ENCODE measurements around the gene SPAG9.

SPAG9 gene

DNA sequence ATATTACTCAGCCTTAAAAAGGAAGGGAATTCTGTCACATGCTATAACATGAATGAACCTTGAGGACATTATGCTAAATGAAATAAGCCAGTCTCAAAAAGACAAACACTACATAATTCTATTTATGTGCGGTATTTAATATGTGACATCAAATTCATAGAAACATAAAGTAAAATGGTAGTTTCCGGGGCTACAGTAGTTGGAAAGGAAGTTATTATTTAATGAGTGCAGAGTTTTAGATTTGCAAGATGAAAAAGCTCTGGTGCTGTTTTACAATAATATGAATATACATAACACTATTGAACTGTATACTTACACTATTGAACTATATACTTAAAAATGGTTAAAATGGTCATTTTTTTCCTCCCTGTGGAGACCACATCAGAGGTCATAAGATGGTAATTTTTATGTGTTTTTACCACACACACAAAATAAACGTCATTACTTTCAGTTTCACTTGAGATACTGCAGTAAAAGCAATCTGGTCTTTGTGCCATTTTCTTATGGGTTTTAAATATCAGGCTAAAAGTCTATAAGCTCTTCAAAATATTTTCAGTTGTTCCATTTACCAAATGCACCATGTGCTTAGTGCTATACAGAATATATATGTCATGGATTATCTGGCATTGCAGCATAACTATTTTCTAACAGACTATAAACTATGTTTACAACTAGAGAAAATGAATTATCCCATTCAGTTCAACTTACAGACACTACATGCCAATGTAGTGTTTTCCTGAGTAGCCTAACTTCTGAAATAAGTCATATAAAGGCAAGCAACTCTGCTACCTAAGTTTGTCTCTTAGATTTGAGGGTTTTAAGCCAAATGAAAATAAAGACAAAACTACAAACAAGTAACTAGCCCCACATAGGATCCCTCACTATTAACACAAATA lies 90.9 kb downstream of the SPAG9 start:
- no peak for DNase-seq

GRCh38 chr17:51029142-51029541 lies 91.5 kb downstream of the SPAG9 start:
- no peak for DNase-seq

- DNase-seq, result no peak
These were observed 92.3 kb downstream of the SPAG9 start for GRCh38 chr17:51028176-51028863.

- no peak for DNase-seq
These were observed 102.1 kb downstream of the SPAG9 start for GRCh38 chr17:51018541-51018940.

DNA sequence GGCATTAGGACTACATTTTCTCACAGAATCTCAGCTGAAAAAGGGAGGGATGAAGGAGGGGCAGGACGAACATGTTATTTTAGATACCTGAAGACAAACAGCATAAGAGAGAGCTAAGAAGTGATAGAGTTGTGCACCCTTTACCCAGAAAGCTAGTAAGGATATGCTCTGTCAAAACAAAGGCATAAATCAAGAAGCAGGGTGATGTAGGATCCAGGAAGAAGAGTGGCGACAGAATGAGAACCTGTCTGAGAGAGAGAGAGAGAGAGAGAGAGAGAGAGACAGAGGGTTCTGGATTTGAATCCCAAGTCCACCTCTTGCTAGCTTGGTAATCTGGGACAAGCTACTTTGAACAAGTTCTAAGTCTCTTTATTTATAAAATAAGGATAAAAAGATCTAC lies 103.4 kb downstream of the SPAG9 start:
- no peak for DNase-seq

GRCh38 chr17:51016099-51016498 lies 104.6 kb downstream of the SPAG9 start:
- DNase-seq, result no peak

- no peak for DNase-seq
These were observed 105.5 kb downstream of the SPAG9 start for GRCh38 chr17:51015145-51015558.

GRCh38 chr17:51014129-51014528 lies 106.5 kb downstream of the SPAG9 start:
- DNase-seq, result no peak

- DNase-seq, result no peak
These were observed 107.3 kb downstream of the SPAG9 start for GRCh38 chr17:51013322-51013721.

GRCh38 chr17:51012538-51012937 lies 108.1 kb downstream of the SPAG9 start:
- DNase-seq, result no peak

GRCh38 chr17:51010173-51010675 lies 110.4 kb downstream of the SPAG9 start:
- no peak for DNase-seq

DNA sequence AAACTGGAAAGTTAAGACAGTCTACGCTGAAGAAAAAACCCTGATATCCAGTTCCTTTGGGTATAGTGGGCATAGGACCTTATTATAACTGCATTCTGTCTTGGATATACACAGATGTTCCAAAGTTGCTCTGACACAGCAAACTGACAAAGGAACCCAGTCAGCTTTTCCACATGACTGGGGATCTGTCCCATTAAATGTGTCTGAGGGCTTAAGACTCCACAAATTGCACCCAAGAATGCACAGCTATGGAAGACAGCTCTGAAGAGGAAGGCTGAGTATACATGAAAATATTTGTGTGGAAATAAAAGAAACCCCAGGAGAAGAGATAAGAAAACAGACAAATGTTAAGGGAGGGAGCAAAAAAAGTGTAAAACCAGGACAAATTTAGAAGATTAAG lies 114.1 kb downstream of the SPAG9 start:
- no peak for DNase-seq

- no peak for DNase-seq
These were observed 114.9 kb downstream of the SPAG9 start for GRCh38 chr17:51005768-51006167.

- no peak for DNase-seq
These were observed 116.4 kb downstream of the SPAG9 start for GRCh38 chr17:51004249-51004648.

GRCh38 chr17:51000835-51001638 lies 119.6 kb downstream of the SPAG9 start:
- no peak for DNase-seq

GRCh38 chr17:50995668-50996067 lies 125.0 kb downstream of the SPAG9 start:
- no peak for DNase-seq

DNA sequence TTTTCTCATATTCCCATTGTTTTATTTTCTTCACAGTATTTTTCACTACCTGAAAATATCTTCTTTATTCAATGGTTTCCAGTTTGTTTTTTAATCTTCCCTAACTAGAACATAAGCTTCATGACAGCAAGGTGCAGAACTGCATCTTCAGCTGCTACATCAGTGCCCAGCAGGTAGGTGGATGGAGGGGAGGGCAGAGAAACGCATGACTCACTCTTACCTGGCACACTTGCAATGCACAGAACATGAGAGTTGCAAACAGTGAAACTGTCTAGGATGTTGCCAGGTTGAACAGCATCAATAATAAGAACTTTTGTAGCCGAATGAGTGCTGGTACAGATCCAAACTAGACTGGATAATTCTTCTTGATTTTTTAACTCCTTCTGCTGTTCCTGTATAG lies 127.1 kb downstream of the SPAG9 start:
- DNase-seq, result no peak

DNA sequence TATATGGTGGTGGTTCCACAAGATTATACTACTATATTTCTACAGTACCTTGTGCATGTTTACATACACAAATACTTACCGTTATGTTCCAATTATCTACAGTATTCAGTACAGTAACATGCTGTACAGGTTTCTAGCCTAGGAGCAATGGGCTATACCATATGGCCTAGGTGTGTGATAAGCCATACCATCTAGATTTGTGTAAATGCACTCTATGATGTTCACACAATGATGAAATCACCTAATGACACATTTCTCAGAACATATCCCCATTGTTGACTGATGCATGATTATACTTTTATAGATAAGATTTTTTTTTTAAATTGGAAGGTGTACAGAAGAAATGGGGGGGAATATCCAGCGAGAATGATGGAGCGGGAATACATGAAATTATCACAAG lies 131.5 kb downstream of the SPAG9 start:
- no peak for DNase-seq

DNA sequence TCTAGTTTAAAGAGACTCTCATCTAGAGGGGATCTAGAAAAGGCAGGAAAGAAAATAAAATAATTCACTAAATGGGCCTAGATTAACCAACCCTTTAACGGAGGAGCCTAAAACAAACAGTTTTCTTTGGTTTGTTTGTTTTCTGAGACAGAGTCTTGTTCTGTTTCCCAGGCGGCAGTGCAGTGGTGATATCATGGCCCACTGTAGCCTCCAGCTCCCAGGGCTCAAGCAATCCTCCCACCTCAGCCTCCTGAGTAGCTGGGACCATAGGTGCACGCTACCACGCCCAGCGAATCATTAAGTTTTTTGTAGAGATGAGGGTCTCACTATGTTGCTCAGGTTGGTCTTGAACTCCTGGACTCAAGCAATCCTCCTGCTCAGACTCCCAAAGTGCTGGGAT lies 132.2 kb downstream of the SPAG9 start:
- no peak for DNase-seq

- no peak for DNase-seq
These were observed 133.5 kb downstream of the SPAG9 start for GRCh38 chr17:50986989-50987660.

GRCh38 chr17:50981279-50981678 lies 139.4 kb downstream of the SPAG9 start:
- DNase-seq, result no peak

DNA sequence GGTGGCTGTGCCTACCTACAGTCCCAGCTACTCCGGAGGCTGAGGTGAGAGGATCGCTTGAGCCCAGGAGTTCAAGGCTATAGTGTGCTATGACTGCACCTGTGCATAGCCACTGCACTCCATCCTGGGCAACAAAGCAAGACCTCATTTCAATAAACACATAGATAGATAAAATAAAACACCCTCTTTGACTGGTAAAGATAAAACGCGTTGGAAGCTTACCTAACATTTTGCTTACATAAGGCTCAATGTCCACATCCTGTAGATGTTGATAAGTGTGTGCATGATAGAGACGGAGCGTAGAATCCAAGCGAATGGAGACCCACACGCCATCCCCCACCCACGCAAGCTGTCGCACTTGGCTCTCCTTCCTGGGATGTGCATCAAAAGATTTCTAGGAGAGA lies 141.1 kb downstream of the SPAG9 start:
- DNase-seq, result no peak

All from T1000 (cell line).